B cell (primary cell): ENCODE data around the gene TENT4A.

Experiments used
- EZH2 ChIP-seq: IDR thresholded peaks from 2 replicates; pipeline ENCODE4 v1.6.1; 2012; ENCODE audit warnings: borderline replicate concordance, low read depth, mild to moderate bottlenecking, moderate library complexity, low read length; ENCODE audit not compliant: insufficient read depth, poor library complexity, severe bottlenecking
- TF ChIP-seq, protein P1 (sequence below): fragments of 200-600 bp; IDR thresholded peaks from one replicate; pipeline ENCODE4 v1.8.0; 2022; ENCODE audit warnings: antibody characterized with exemption, mild to moderate bottlenecking

DNA sequence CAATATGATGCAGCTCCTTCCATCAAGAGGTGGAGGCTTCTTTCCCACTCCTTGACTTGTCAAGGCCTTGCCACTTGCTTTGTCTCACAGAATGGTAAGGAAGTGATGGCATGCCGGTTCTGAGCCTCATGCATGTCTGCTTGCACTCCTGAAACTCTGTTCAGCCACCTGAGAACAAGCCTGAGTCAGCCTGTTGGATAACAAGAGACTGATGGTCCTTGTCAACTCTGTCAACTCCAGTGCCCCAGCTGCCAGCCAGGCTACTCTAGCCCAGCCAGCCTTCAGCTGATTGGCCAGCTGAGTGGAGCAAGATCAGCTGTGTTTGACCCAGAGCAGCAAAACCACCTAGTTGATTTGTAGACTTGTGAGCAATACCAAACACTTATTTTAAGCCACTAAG is 4.4 kb upstream of the TENT4A start:
- TF ChIP-seq, protein P1, sequence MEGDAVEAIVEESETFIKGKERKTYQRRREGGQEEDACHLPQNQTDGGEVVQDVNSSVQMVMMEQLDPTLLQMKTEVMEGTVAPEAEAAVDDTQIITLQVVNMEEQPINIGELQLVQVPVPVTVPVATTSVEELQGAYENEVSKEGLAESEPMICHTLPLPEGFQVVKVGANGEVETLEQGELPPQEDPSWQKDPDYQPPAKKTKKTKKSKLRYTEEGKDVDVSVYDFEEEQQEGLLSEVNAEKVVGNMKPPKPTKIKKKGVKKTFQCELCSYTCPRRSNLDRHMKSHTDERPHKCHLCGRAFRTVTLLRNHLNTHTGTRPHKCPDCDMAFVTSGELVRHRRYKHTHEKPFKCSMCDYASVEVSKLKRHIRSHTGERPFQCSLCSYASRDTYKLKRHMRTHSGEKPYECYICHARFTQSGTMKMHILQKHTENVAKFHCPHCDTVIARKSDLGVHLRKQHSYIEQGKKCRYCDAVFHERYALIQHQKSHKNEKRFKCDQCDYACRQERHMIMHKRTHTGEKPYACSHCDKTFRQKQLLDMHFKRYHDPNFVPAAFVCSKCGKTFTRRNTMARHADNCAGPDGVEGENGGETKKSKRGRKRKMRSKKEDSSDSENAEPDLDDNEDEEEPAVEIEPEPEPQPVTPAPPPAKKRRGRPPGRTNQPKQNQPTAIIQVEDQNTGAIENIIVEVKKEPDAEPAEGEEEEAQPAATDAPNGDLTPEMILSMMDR = no peak
- no peak for TF ChIP-seq EZH2
